HG02938 (cell line): ENCODE results near the gene PTPDC1.
A peak's percentile ranks its signal among the peaks of the same experiment; 100 is the strongest.

Experiments
- ATAC-seq: cut with Tn5 transposase; IDR thresholded peaks from one replicate; pipeline ENCODE4 v1.9.1; 2021; ENCODE audit warnings: mild to moderate bottlenecking, moderate library complexity; ENCODE audit not compliant: unreplicated experiment

Gene PTPDC1, protein sequence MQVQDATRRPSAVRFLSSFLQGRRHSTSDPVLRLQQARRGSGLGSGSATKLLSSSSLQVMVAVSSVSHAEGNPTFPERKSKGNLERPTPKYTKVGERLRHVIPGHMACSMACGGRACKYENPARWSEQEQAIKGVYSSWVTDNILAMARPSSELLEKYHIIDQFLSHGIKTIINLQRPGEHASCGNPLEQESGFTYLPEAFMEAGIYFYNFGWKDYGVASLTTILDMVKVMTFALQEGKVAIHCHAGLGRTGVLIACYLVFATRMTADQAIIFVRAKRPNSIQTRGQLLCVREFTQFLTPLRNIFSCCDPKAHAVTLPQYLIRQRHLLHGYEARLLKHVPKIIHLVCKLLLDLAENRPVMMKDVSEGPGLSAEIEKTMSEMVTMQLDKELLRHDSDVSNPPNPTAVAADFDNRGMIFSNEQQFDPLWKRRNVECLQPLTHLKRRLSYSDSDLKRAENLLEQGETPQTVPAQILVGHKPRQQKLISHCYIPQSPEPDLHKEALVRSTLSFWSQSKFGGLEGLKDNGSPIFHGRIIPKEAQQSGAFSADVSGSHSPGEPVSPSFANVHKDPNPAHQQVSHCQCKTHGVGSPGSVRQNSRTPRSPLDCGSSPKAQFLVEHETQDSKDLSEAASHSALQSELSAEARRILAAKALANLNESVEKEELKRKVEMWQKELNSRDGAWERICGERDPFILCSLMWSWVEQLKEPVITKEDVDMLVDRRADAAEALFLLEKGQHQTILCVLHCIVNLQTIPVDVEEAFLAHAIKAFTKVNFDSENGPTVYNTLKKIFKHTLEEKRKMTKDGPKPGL

GRCh38 chr9:94084314-94084713 lies at the start of gene PTPDC1:
PTPDC1 (plus strand) TSS chr9:94084464; CDS start chr9:94084531, 67 bp downstream.
- no peak for ATAC-seq

- ATAC-seq = no peak
These were observed 49.8 kb upstream of the PTPDC1 start for GRCh38 chr9:94034511-94034910.

- ATAC-seq = no peak
These were observed 44.5 kb upstream of the PTPDC1 start for GRCh38 chr9:94039786-94040185.

- ATAC-seq = no peak
These were observed 41.5 kb upstream of the PTPDC1 start for GRCh38 chr9:94042516-94043360.

GRCh38 chr9:94054716-94055115 lies 29.5 kb upstream of the PTPDC1 start:
- no peak for ATAC-seq

DNA sequence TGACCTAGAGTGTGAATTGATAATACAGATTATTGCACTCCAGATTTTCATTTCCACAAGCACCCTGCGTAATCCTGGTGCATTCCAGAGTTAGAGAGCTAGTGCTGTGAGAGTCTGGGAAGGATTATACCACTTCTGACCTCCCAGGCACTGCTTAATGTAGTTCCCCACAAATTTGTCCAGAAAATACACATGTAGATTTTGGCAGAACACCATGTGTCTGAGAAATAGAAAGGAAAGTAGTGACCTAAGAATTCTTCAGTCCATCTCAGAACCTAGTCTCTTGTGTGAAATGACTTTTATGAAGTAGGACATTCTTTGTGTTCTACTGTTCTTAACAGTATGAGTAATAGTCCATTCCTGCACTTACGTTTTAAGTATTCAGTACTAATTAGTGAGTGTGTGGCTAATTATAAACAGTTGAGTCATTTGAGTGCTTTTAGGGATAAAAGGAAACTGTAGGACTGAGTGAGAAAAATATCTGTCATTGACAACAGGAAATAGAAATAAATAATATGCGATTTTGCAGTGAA lies 27.8 kb upstream of the PTPDC1 start:
- ATAC-seq = peak; percentile 39

GRCh38 chr9:94057918-94058317 lies 26.3 kb upstream of the PTPDC1 start:
- ATAC-seq = no peak

- no peak for ATAC-seq
These were observed 22.4 kb upstream of the PTPDC1 start for GRCh38 chr9:94061864-94062263.

GRCh38 chr9:94065535-94065961 lies 18.7 kb upstream of the PTPDC1 start:
- ATAC-seq = no peak

DNA sequence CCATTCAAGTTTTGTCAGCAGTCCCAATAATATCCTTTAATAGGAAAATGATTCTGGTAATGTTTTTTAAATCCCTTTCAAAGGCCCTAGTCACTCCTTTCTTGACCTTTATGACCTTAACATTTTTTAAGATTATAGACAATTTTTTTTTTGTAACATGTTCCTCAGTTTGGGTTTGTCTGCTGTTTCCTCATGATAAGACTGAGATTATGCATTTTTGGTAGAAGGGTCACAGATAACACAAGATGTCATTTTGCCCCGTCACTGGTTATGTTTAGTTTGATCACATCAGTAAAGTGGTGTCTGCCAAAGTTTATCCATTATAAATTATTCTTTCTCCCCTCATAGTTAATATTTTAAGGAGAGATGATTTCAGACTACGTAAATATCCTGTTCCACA lies 16.0 kb upstream of the PTPDC1 start:
- no peak for ATAC-seq

DNA sequence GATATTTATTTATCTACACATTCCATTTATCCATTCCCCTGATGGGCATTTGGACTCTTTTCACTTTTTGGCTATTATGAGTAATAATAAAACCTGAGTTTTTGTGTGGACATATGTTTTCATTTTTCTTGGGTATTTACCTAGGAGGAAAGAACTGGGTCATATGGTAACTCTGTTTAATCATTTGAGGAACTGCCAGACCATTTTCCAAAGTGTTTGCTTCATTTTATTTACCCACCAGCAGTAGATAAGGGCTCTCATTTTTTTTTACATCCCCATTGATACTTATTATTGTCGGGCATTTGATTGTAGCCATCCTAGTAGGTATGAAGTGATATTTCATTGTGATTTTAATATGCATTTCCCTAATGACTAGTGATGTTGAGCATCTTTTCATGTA lies 7.7 kb upstream of the PTPDC1 start:
- ATAC-seq = no peak

GRCh38 chr9:94078086-94078485 lies 6.2 kb upstream of the PTPDC1 start:
- no peak for ATAC-seq

- no peak for ATAC-seq
These were observed 5.0 kb upstream of the PTPDC1 start for GRCh38 chr9:94079236-94079635.

- no peak for ATAC-seq
These were observed 4.0 kb upstream of the PTPDC1 start for GRCh38 chr9:94080249-94080648.

DNA sequence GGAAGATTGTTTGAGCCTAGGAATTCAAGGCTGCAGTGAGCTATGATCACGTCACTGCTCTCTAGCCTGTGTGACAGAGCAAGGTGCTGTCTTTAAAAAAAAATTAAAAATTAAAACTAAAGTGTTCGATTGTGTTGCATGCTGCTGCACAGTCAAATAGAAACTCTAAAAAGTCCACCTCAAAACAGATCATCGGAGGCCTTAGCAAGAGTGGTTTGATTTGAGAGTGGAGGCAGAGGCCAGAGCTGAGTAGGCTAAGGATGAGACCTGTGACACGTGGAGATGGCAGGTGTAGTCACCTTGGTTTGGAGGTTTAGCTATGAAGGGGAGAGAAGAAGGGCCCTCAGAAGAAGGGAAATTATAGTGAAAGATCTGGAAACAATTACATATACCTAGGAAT lies 2.8 kb upstream of the PTPDC1 start:
- no peak for ATAC-seq

GRCh38 chr9:94081864-94082463 lies 2.3 kb upstream of the PTPDC1 start:
- no peak for ATAC-seq

DNA sequence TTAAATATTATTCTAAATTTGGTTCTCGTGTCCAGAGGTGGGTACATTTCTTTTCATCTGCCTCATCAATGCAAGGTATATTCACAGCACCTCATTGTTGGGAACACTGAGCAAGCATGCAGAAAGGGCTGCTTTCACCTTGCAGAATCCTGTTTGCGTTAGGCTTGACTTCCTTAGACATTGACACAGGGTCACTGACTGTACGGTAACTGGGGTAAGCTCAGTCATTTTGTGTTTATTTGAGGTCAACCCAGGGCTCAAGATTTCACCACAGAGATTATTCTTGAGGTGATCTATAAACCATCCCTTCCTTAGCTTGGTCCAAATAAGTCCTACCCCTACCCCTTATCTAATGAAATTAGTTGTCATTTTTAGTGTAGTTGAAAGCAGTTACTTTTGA lies 1.7 kb upstream of the PTPDC1 start:
- no peak for ATAC-seq

- ATAC-seq = no peak
These were observed 1.3 kb upstream of the PTPDC1 start for GRCh38 chr9:94082956-94083355.

DNA sequence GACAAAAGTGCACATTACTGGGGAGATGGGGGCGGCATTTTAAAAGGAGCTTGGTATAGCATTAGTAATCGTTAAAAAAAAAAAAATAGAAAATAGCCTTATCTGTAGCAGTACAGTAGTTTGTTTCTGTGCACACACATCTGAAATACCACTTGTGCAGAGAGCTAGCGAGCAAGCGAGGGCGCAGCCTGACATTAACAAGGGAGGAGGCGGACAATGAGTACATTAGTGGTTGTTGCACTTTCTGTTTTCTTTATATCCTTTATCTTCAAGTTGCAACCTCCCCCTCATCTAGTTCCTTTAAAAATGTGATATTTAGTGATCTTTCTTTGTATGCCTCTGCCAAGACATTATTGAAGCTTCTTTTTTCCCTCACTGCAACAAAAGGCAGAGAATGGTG lies 880 bp upstream of the PTPDC1 start:
- ATAC-seq = no peak

GRCh38 chr9:94085062-94085639 lies 887 bp downstream of the PTPDC1 start:
- ATAC-seq = no peak
